ENCODE results near the gene FYB1. TPM values are rescaled to one million over a fixed set of nuclear protein-coding genes. Genes with fewer than 3 reads are reported as not detected.

FYB1 gene
- total RNA-seq, 2 experiments from 2014 or later = 0.16 TPM; not detected in 1

DNA sequence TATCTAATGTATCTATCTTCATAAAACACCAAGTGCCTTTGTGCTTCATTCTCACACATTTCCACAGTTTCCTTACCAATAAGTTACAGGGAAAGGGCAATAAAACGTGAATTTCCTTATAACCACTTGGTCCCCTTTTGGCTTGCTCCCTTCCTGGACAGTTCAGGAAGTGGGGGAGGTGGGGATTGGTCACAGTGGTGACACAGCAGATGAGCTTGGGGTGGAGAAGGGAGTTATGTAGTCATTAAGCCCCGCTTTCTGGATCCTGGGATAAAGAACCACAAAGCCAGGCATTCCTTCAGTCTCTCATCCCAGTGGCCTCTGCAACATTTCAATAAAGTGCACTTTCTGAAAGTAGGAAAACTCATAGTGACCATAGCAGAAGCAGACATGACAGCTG, 47.1 kb upstream of the FYB1 start:
- H3K36me3 ChIP-seq (ENCODE audit: insufficient read depth, low read length) = no peaks in the 10 kb centered on the region
- H3K79me2 ChIP-seq (ENCODE audit: insufficient read depth, low read depth, low read length) = no peaks in the 10 kb centered on the region
- no peak overlapping the region for H3K27ac ChIP-seq (ENCODE audit: low read depth, low read length, poor library complexity, severe bottlenecking)
- H4K20me1 ChIP-seq (ENCODE audit: insufficient read depth, low read length) = no peaks in the 10 kb centered on the region
- intact Hi-C loops (cut with micrococcal nuclease; ENCODE audit: unreplicated experiment) = no loop called here
- H3K9me3 ChIP-seq (ENCODE audit: low read length) = no peaks in the 10 kb centered on the region
- CTCF ChIA-PET (ENCODE audit: unreplicated experiment) = no interaction called here
- no peak overlapping the region for H3K4me3 ChIP-seq (ENCODE audit: low read depth, low read length, poor library complexity, severe bottlenecking)
- no peak overlapping the region for H2AFZ ChIP-seq (ENCODE audit: low read length)
- TF ChIP-seq CTCF (conservative IDR thresholded peaks at IDR 0.05; ENCODE audit: low read length) = no peak
- no peak for TF ChIP-seq EZH2phosphoT487 (IDR thresholded peaks at IDR 0.05; ENCODE audit: borderline replicate concordance, low read depth, low read length)
- H3K9me2 ChIP-seq (ENCODE audit: insufficient read depth, low read length) = no peaks in the 10 kb centered on the region
- no peak overlapping the region for H3K4me2 ChIP-seq (ENCODE audit: low read length)
- H3K4me1 ChIP-seq (ENCODE audit: insufficient read depth, low read length, poor library complexity, severe bottlenecking) = no peaks in the 10 kb centered on the region
- POLR2A ChIA-PET = interaction anchor here (0.7 kb wide), 1 partner anchor 888 kb away, joined by 6 read pairs; no protein-coding TSS in a partner anchor
- DNase-seq (ENCODE audit: low spot score) = no peak
- no TSS peak for BruUV-seq (replicated peaks)

- POLR2A ChIA-PET = interaction anchor here (2.3 kb wide), 1 partner anchor 13 kb away, joined by 9 read pairs; no protein-coding TSS in a partner anchor
- CTCF ChIA-PET (ENCODE audit: unreplicated experiment) = no interaction called here
- no peak overlapping the region for H3K27ac ChIP-seq (ENCODE audit: low read depth, low read length, poor library complexity, severe bottlenecking)
- no peak overlapping the region for H2AFZ ChIP-seq (ENCODE audit: low read length)
- no peaks in the 10 kb centered on the region for H3K9me3 ChIP-seq (ENCODE audit: low read length)
- H3K4me1 ChIP-seq (ENCODE audit: insufficient read depth, low read length, poor library complexity, severe bottlenecking) = no peaks in the 10 kb centered on the region
- TF ChIP-seq EZH2phosphoT487 (IDR thresholded peaks at IDR 0.05; ENCODE audit: borderline replicate concordance, low read depth, low read length) (no peak), CTCF (conservative IDR thresholded peaks at IDR 0.05; ENCODE audit: low read length) (no peak)
- intact Hi-C loops (cut with micrococcal nuclease; ENCODE audit: unreplicated experiment) = no loop called here
- H3K9me2 ChIP-seq (ENCODE audit: insufficient read depth, low read length) = no peaks in the 10 kb centered on the region
- no peak overlapping the region for H3K4me3 ChIP-seq (ENCODE audit: low read depth, low read length, poor library complexity, severe bottlenecking)
- H3K36me3 ChIP-seq (ENCODE audit: insufficient read depth, low read length) = no peaks in the 10 kb centered on the region
- H3K4me2 ChIP-seq (ENCODE audit: low read length) = no peak overlapping the region
- H4K20me1 ChIP-seq (ENCODE audit: insufficient read depth, low read length) = no peaks in the 10 kb centered on the region
- no peaks in the 10 kb centered on the region for H3K79me2 ChIP-seq (ENCODE audit: insufficient read depth, low read depth, low read length)
- no peak for DNase-seq (ENCODE audit: low spot score)
- BruUV-seq (replicated peaks) = no TSS peak
Observed at GRCh38 chr5:39264528-39264927, 45.2 kb upstream of the FYB1 start.

GRCh38 chr5:39262981-39263380, 43.6 kb upstream of the FYB1 start:
- no peaks in the 10 kb centered on the region for H4K20me1 ChIP-seq (ENCODE audit: insufficient read depth, low read length)
- H3K27ac ChIP-seq (ENCODE audit: low read depth, low read length, poor library complexity, severe bottlenecking) = no peak overlapping the region
- H2AFZ ChIP-seq (ENCODE audit: low read length) = no peak overlapping the region
- no peaks in the 10 kb centered on the region for H3K79me2 ChIP-seq (ENCODE audit: insufficient read depth, low read depth, low read length)
- no peak for DNase-seq (ENCODE audit: low spot score)
- no peak for TF ChIP-seq CTCF (conservative IDR thresholded peaks at IDR 0.05; ENCODE audit: low read length)
- no peak for TF ChIP-seq EZH2phosphoT487 (IDR thresholded peaks at IDR 0.05; ENCODE audit: borderline replicate concordance, low read depth, low read length)
- ChIA-PET CTCF (ENCODE audit: unreplicated experiment) (no interaction called here), POLR2A (no interaction called here)
- intact Hi-C loops (cut with micrococcal nuclease; ENCODE audit: unreplicated experiment) = no loop called here
- H3K9me2 ChIP-seq (ENCODE audit: insufficient read depth, low read length) = no peaks in the 10 kb centered on the region
- no peaks in the 10 kb centered on the region for H3K36me3 ChIP-seq (ENCODE audit: insufficient read depth, low read length)
- no peaks in the 10 kb centered on the region for H3K4me1 ChIP-seq (ENCODE audit: insufficient read depth, low read length, poor library complexity, severe bottlenecking)
- no peaks in the 10 kb centered on the region for H3K9me3 ChIP-seq (ENCODE audit: low read length)
- no peak overlapping the region for H3K4me3 ChIP-seq (ENCODE audit: low read depth, low read length, poor library complexity, severe bottlenecking)
- BruUV-seq (replicated peaks) = no TSS peak
- H3K4me2 ChIP-seq (ENCODE audit: low read length) = no peak overlapping the region
